Muscle of leg (tissue), 11 donors: ENCODE measurements around the gene CBX6. TPM values are rescaled to one million over a fixed set of nuclear protein-coding genes. Genes with fewer than 3 reads are reported as not detected.

Source experiments
- DNase-seq: peaks from one replicate; pipeline ENCODE4 v3.0.0; 2013
- H3K27ac ChIP-seq: one replicate; pipeline ENCODE4 v1.5.1; 2013; ENCODE audit warnings: mild to moderate bottlenecking, low read length, control low read depth
- H3K27me3 ChIP-seq: one replicate; pipeline ENCODE4 v1.6.1; 2013; ENCODE audit warnings: low read length; ENCODE audit not compliant: control insufficient read depth, insufficient read depth
- H3K36me3 ChIP-seq: one replicate; pipeline ENCODE4 v1.6.1; 2013; ENCODE audit warnings: low read length; ENCODE audit not compliant: control insufficient read depth, insufficient read depth
- H3K4me1 ChIP-seq: one replicate; pipeline ENCODE4 v1.6.1; 2013; ENCODE audit warnings: low read length; ENCODE audit not compliant: control insufficient read depth, insufficient read depth
- H3K4me3 ChIP-seq: one replicate; pipeline ENCODE4 v1.5.1; 2013; ENCODE audit warnings: low read length, control low read depth
- H3K9me3 ChIP-seq: replicated peaks from 2 replicates; pipeline ENCODE4 v1.6.1; 2013; ENCODE audit warnings: low read depth, low read length; ENCODE audit not compliant: control insufficient read depth
- WGBS: methylation state at CpG from one replicate; pipeline ENCODE4 v1.1.5; 2013; ENCODE audit warnings: missing lambda C conversion rate; ENCODE audit not compliant: insufficient coverage; 5-methylcytosine and 5-hydroxymethylcytosine counted together
- polyA plus RNA-seq, 8 donors: library from polyadenylated mRNA; unstranded; fragments of 120-200 nt; gene quantifications; one replicate each; pipeline versions ENCODE4 v1.2.1 to v1.2.3, GENCODE V29; 2013; ENCODE audit warnings: inconsistent platforms in 1 of 8, low replicate concordance in 1 of 8; ENCODE audit not compliant: insufficient read length in 8 of 8, insufficient read depth in 1 of 8
- total RNA-seq: library from RNA; stranded (reverse); fragments of 120-200 nt; gene quantifications from one replicate; pipeline ENCODE4 v1.2.4, GENCODE V29; 2013

CBX6 gene
- total and polyA plus RNA-seq, 9 donors, result 24.9 to 51.8 (median 34.8) TPM

DNA sequence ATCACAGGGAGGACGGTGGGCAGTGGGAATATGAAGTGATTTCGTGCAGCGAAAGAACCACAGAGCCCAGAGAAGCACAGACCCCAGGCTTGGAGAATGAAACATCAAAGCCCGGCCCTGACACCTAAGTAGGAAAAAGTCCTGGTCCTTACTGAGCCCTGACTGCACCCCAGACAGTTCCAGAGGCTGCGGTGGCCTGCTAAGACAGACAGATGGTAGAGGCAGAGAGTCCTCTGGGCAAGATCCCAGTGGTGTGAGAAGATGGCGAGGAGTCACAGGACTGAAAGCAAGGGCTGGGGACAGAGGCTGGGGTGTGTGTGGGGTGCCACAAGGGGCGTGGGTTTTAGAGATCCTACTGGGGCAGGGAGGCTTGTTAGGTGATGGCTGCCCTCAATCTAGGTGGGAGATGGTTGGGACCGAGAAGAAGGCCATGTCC is 3.7 kb downstream of the CBX6 start:
- no peak overlapping the region for H3K27ac ChIP-seq
- H3K36me3 ChIP-seq, result peaks cover 50% of the 10 kb centered on the region
- H3K9me3 ChIP-seq, result no peaks in the 10 kb centered on the region
- no peak for DNase-seq
- peaks cover 41% of the 10 kb centered on the region for H3K4me1 ChIP-seq
- no peak overlapping the region for H3K4me3 ChIP-seq
- WGBS, result 88% methylated on average over 6 of the region's 8 CpGs
- H3K27me3 ChIP-seq, result no peaks in the 10 kb centered on the region

GRCh38 chr22:38867471-38868285 is 4.3 kb downstream of the CBX6 start:
- no peak for DNase-seq
- H3K4me1 ChIP-seq, result peaks cover 47% of the 10 kb centered on the region
- no peak overlapping the region for H3K4me3 ChIP-seq
- H3K27ac ChIP-seq, result no peak overlapping the region
- H3K9me3 ChIP-seq, result no peaks in the 10 kb centered on the region
- no peaks in the 10 kb centered on the region for H3K27me3 ChIP-seq
- H3K36me3 ChIP-seq, result peaks cover 50% of the 10 kb centered on the region
- WGBS, result 79% methylated on average over 16 of the region's 18 CpGs

GRCh38 chr22:38867124-38867455 is 4.9 kb downstream of the CBX6 start:
- no peak overlapping the region for H3K4me3 ChIP-seq
- WGBS, result 65% methylated on average over 13 of the region's 13 CpGs
- H3K36me3 ChIP-seq, result peaks cover 50% of the 10 kb centered on the region
- no peak overlapping the region for H3K27ac ChIP-seq
- no peaks in the 10 kb centered on the region for H3K27me3 ChIP-seq
- H3K4me1 ChIP-seq, result peaks cover 52% of the 10 kb centered on the region
- DNase-seq, result no peak
- H3K9me3 ChIP-seq, result no peaks in the 10 kb centered on the region

- Histone ChIP-seq H3K4me3 (no peak overlapping the region), H3K36me3 (peaks cover 50% of the 10 kb centered on the region), H3K27me3 (no peaks in the 10 kb centered on the region), H3K27ac (no peak overlapping the region), H3K4me1 (peaks cover 55% of the 10 kb centered on the region), H3K9me3 (no peaks in the 10 kb centered on the region)
- WGBS, result 57% methylated on average over 63 of the region's 75 CpGs
- DNase-seq, result no peak
Measured at GRCh38 chr22:38866399-38867123, 5.5 kb downstream of the CBX6 start.

DNA sequence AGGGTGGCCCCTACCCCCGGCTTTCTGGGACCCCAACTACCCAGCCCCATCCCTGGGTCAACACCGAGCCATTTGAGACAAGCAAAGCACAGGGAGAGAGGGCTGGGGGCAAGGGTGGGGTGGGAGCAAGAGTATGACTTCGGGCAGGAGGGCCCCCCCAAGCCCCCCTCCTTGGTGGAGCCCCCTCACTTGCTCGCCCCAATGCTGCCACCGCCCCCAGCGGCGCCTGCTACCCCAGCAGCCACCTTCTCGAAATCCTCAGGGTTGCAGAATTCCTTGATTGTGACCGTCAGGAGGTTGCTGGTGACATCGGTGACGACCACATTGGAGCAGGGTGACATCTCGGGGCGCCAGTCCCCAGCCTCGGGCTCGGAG is 6.0 kb downstream of the CBX6 start:
- H3K27ac ChIP-seq, result no peak overlapping the region
- DNase-seq, result no peak
- no peak overlapping the region for H3K4me3 ChIP-seq
- peaks cover 5% of the 10 kb centered on the region for H3K27me3 ChIP-seq
- peaks cover 50% of the 10 kb centered on the region for H3K4me1 ChIP-seq
- peaks cover 50% of the 10 kb centered on the region for H3K36me3 ChIP-seq
- 75% methylated on average over 10 of the region's 15 CpGs for WGBS
- no peaks in the 10 kb centered on the region for H3K9me3 ChIP-seq

DNA sequence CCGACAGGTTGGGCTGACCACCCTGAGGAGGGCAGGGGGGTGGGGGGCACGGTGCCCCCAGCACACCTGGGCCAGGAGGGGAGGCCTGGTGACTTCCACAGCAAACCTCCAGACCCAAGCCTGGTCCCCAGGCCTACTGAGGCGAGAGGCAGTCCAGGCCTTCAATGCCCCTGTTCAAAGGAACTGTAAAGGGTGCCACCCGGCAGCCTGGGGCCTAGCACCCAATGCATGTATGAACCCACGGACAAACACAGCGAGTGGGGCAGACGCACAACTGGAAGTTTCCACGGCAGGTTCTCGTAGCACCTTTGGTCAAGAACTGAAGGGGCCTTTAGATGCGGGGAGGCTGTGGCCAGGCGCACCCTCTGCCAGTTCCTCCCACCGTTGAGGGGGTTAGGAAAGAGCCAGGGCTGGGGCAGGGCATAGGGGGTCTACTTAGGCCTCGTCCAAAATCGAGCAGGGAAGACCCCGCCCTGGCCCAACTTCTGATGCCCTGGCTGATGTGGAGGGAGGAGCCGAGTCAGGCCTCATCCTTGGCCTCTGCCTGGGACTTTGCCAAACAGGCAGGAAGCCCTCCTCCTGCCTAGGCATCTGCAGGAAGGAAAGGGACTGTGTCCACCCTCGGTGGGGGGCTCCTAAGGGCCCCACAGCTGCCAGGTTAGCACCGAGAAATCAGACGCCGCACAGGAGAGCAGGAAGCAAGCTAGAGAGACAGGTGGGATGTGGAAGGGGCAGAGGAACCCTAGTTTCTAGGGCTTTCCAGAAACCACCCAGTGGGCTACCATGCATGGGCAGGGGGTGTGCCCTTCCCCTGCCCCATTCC is 6.6 kb downstream of the CBX6 start:
- H3K4me1 ChIP-seq, result peaks cover 44% of the 10 kb centered on the region
- peaks cover 7% of the 10 kb centered on the region for H3K27me3 ChIP-seq
- H3K27ac ChIP-seq, result no peak overlapping the region
- no peaks in the 10 kb centered on the region for H3K9me3 ChIP-seq
- no peak overlapping the region for H3K4me3 ChIP-seq
- 65% methylated on average over 12 of the region's 20 CpGs for WGBS
- DNase-seq, result no peak
- H3K36me3 ChIP-seq, result peaks cover 50% of the 10 kb centered on the region

GRCh38 chr22:38864361-38865191 is 7.4 kb downstream of the CBX6 start:
- Histone ChIP-seq H3K27me3 (peaks cover 12% of the 10 kb centered on the region), H3K9me3 (no peaks in the 10 kb centered on the region), H3K27ac (no peak overlapping the region), H3K4me1 (peaks cover 36% of the 10 kb centered on the region), H3K4me3 (no peak overlapping the region), H3K36me3 (peaks cover 47% of the 10 kb centered on the region)
- no peak for DNase-seq
- 53% methylated on average over 16 of the region's 24 CpGs for WGBS

GRCh38 chr22:38863531-38864131 is 8.4 kb downstream of the CBX6 start:
- no peak for DNase-seq
- H3K9me3 ChIP-seq, result no peaks in the 10 kb centered on the region
- 65% methylated on average over 6 of the region's 12 CpGs for WGBS
- peaks cover 28% of the 10 kb centered on the region for H3K4me1 ChIP-seq
- H3K27ac ChIP-seq, result no peak overlapping the region
- no peak overlapping the region for H3K4me3 ChIP-seq
- H3K36me3 ChIP-seq, result peaks cover 38% of the 10 kb centered on the region
- peaks cover 14% of the 10 kb centered on the region for H3K27me3 ChIP-seq
